ENCODE results near the gene ECI2. TPM values are rescaled to one million over a fixed set of nuclear protein-coding genes. Genes with fewer than 3 reads are reported as not detected.

Gene ECI2
- polyA plus RNA-seq, 1 of the 3 experiments (the other 2 are of a cell fraction) = 45.1 TPM

DNA sequence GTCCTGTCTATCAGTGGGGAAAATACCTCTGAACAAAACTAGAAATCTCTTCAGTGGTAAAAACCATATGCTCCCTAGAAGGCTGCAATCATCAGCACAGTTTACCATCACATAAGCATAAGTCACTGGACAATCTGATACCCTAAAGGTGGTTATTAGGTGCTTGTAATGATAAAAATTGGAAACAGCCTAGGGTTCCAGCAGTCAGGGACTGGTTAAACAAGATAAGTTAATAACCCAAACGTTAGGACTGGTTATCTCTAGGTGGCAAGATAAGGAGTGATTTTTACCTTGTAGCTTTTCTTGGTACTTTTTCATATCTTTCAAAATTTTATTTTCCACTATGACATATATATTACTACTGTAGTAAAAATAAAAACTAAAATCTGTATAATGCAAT, 11.0 kb downstream of the ECI2 start:
- 47% methylated on average over 1 of the region's 1 CpG for WGBS (ENCODE audit: low lambda C conversion rate)
- CTCF ChIA-PET = no interaction called here
- H3K4me1 ChIP-seq (ENCODE audit: control insufficient read depth in 1 of 2, insufficient read depth in 2 of 2, low read depth in 1 of 2, low read length in 1 of 2) = peaks cover 0 to 19% of the 10 kb centered on the region in 2 experiments; a peak in 1 of 4 replicates
- no peaks in the 10 kb centered on the region for H3K9me2 ChIP-seq
- DNase-seq = no peak
- peaks cover 3% of the 10 kb centered on the region; the same call in 1 of the 2 replicates for H3K79me2 ChIP-seq (ENCODE audit: insufficient read depth)
- H3K4me3 ChIP-seq (ENCODE audit: low read depth in 2 of 2, low read length in 1 of 2) = no peak overlapping the region
- H3K36me3 ChIP-seq (replicated peaks in 1 of 2; ENCODE audit: control insufficient read depth in 1 of 2, insufficient read depth in 2 of 2, low read length in 1 of 2) = peaks cover 63 to 77% of the 10 kb centered on the region in 2 experiments
- H3K9me3 ChIP-seq = no peaks in the 10 kb centered on the region
- no peak overlapping the region for H3K9ac ChIP-seq
- no peaks in the 10 kb centered on the region for H4K20me1 ChIP-seq (ENCODE audit: insufficient read depth)
- TF ChIP-seq NRF1 (IDR thresholded peaks at IDR 0.05; ENCODE audit: low read depth, low read length) (no peak), JUND (IDR thresholded peaks at IDR 0.05) (no peak), GABPA (IDR thresholded peaks at IDR 0.05; ENCODE audit: low read depth) (no peak), GATA2 (CRISPR knock-in tag; IDR thresholded peaks at IDR 0.05) (no peak), EZH2phosphoT487 (IDR thresholded peaks at IDR 0.05; ENCODE audit: borderline replicate concordance, low read depth) (no peak), RAD21 (IDR thresholded peaks at IDR 0.05; ENCODE audit: low read length) (no peak), NFIC (IDR thresholded peaks at IDR 0.05; ENCODE audit: borderline replicate concordance) (no peak), SMC3 (IDR thresholded peaks at IDR 0.05; ENCODE audit: low read depth, low read length) (no peak), FOXM1 (IDR thresholded peaks at IDR 0.05; ENCODE audit: low read depth) (no peak), CHD2 (IDR thresholded peaks at IDR 0.05; ENCODE audit: low read length, partially characterized antibody) (no peak), TCF12 (IDR thresholded peaks at IDR 0.05) (no peak)
- TF ChIP-seq, protein P1, sequence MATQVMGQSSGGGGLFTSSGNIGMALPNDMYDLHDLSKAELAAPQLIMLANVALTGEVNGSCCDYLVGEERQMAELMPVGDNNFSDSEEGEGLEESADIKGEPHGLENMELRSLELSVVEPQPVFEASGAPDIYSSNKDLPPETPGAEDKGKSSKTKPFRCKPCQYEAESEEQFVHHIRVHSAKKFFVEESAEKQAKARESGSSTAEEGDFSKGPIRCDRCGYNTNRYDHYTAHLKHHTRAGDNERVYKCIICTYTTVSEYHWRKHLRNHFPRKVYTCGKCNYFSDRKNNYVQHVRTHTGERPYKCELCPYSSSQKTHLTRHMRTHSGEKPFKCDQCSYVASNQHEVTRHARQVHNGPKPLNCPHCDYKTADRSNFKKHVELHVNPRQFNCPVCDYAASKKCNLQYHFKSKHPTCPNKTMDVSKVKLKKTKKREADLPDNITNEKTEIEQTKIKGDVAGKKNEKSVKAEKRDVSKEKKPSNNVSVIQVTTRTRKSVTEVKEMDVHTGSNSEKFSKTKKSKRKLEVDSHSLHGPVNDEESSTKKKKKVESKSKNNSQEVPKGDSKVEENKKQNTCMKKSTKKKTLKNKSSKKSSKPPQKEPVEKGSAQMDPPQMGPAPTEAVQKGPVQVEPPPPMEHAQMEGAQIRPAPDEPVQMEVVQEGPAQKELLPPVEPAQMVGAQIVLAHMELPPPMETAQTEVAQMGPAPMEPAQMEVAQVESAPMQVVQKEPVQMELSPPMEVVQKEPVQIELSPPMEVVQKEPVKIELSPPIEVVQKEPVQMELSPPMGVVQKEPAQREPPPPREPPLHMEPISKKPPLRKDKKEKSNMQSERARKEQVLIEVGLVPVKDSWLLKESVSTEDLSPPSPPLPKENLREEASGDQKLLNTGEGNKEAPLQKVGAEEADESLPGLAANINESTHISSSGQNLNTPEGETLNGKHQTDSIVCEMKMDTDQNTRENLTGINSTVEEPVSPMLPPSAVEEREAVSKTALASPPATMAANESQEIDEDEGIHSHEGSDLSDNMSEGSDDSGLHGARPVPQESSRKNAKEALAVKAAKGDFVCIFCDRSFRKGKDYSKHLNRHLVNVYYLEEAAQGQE (IDR thresholded peaks at IDR 0.05; ENCODE audit: low read depth, low read length) = no peak
- TF ChIP-seq, protein P2, sequence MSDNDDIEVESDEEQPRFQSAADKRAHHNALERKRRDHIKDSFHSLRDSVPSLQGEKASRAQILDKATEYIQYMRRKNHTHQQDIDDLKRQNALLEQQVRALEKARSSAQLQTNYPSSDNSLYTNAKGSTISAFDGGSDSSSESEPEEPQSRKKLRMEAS (IDR thresholded peaks at IDR 0.05; ENCODE audit: low read depth) = no peak
- TF ChIP-seq, protein P3, sequence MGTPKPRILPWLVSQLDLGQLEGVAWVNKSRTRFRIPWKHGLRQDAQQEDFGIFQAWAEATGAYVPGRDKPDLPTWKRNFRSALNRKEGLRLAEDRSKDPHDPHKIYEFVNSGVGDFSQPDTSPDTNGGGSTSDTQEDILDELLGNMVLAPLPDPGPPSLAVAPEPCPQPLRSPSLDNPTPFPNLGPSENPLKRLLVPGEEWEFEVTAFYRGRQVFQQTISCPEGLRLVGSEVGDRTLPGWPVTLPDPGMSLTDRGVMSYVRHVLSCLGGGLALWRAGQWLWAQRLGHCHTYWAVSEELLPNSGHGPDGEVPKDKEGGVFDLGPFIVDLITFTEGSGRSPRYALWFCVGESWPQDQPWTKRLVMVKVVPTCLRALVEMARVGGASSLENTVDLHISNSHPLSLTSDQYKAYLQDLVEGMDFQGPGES (IDR thresholded peaks at IDR 0.05; ENCODE audit: low read depth, low read length) = no peak
- POLR2A ChIA-PET = no interaction called here
- H3K27me3 ChIP-seq (ENCODE audit: insufficient read depth) = no peaks in the 10 kb centered on the region
- H3K27ac ChIP-seq (ENCODE audit: low read depth in 2 of 2, low read length in 1 of 2) = no peak overlapping the region
- no peak overlapping the region for H2AFZ ChIP-seq (ENCODE audit: low read depth)
- peaks cover 24% of the 10 kb centered on the region for H3F3A ChIP-seq (replicated peaks; ENCODE audit: insufficient read depth)
- H3K4me2 ChIP-seq = no peak overlapping the region
